ENCODE data around the gene INAFM2. TPM values are rescaled to one million over a fixed set of nuclear protein-coding genes. Genes with fewer than 3 reads are reported as not detected.
A peak's percentile ranks its signal among the peaks of the same experiment; 100 is the strongest.

Gene INAFM2
- total RNA-seq, 6 donors from 2014 or later, result 15.7 to 36.2 (median 25.6) TPM

- TF ChIP-seq EP300 (IDR thresholded peaks at IDR 0.05), result no peak
- TF ChIP-seq, protein P1, sequence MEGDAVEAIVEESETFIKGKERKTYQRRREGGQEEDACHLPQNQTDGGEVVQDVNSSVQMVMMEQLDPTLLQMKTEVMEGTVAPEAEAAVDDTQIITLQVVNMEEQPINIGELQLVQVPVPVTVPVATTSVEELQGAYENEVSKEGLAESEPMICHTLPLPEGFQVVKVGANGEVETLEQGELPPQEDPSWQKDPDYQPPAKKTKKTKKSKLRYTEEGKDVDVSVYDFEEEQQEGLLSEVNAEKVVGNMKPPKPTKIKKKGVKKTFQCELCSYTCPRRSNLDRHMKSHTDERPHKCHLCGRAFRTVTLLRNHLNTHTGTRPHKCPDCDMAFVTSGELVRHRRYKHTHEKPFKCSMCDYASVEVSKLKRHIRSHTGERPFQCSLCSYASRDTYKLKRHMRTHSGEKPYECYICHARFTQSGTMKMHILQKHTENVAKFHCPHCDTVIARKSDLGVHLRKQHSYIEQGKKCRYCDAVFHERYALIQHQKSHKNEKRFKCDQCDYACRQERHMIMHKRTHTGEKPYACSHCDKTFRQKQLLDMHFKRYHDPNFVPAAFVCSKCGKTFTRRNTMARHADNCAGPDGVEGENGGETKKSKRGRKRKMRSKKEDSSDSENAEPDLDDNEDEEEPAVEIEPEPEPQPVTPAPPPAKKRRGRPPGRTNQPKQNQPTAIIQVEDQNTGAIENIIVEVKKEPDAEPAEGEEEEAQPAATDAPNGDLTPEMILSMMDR (IDR thresholded peaks at IDR 0.05), result peak; percentile 59 to 88 (median 78)
- peak overlapping the region in 3 of 4 donors; percentile 46 to 95 (median 93) for H3K27ac ChIP-seq
- H3K4me3 ChIP-seq, result peak overlapping the region in 1 of 4 donors; percentile 15
- H3K9me3 ChIP-seq, result no peaks in the 10 kb centered on the region
- DNase-seq (peak in 1 of 2 donors; percentile 88), ATAC-seq (ENCODE audit: low FRiP score in 2 of 2) (peak; percentile 28 to 46)
- peaks cover 85 to 91% (median 89%) of the 10 kb centered on the region in 4 donors for H3K4me1 ChIP-seq
- H3K27me3 ChIP-seq, result no peaks in the 10 kb centered on the region
- H3K36me3 ChIP-seq, result peaks cover 0 to 23% (median 5%) of the 10 kb centered on the region in 4 donors
- WGBS, 2 donors, result 42 to 50% methylated on average over 9 to 11 of the region's 11 CpGs
These were observed 14.7 kb downstream of the INAFM2 start for GRCh38 chr15:40338041-40338657.

GRCh38 chr15:40338921-40339620, 15.6 kb downstream of the INAFM2 start:
- ATAC-seq (ENCODE audit: low FRiP score in 2 of 2), result no peak
- Histone ChIP-seq H3K4me1 (peaks cover 85 to 91% (median 88%) of the 10 kb centered on the region in 4 donors), H3K4me3 (peak overlapping the region in 3 of 4 donors; percentile 45 to 61 (median 53)), H3K9me3 (no peaks in the 10 kb centered on the region), H3K36me3 (peaks cover 0 to 23% (median 5%) of the 10 kb centered on the region in 4 donors), H3K27ac (peak overlapping the region; percentile 86 to 96 (median 94)), H3K27me3 (no peaks in the 10 kb centered on the region)
- TF ChIP-seq POLR2A (IDR thresholded peaks at IDR 0.05), result no peak
- TF ChIP-seq, protein P1 (IDR thresholded peaks at IDR 0.05), result no peak
- TF ChIP-seq POLR2AphosphoS5 (IDR thresholded peaks at IDR 0.05), result no peak
- DNase-seq, result peak in 1 of 2 donors; percentile 39
- 67 to 77% methylated on average over 5 to 11 of the region's 11 CpGs for whole genome bisulfite sequencing, 2 donors

DNA sequence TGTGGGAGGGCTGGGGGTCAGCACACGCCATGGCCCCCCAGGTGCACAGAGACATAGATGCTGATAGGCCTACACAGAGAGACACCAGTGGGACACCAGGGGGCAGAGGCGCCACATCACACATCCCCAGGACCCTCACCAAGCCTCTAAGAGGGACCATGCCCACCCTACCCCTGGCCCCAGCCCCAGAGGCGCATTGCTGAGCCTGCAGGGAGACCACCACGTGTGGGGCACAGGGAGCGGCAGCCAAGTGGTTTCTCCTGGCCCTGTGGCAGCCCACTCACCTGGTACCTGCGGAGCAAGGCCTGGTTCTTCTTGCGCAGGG, 16.1 kb downstream of the INAFM2 start:
- Histone ChIP-seq H3K36me3 (peaks cover 0 to 23% (median 5%) of the 10 kb centered on the region in 4 donors), H3K4me1 (peaks cover 85 to 89% (median 87%) of the 10 kb centered on the region in 4 donors), H3K4me3 (peak overlapping the region in 3 of 4 donors; percentile 45 to 61 (median 53)), H3K9me3 (no peaks in the 10 kb centered on the region), H3K27ac (peak overlapping the region; percentile 86 to 96 (median 94)), H3K27me3 (no peaks in the 10 kb centered on the region)
- TF ChIP-seq EP300 (IDR thresholded peaks at IDR 0.05), result no peak
- TF ChIP-seq, protein P1 (IDR thresholded peaks at IDR 0.05), result peak in 1 of 6 experiments; percentile 7
- TF ChIP-seq POLR2A (IDR thresholded peaks at IDR 0.05), result no peak
- no peak for ATAC-seq (ENCODE audit: low FRiP score in 2 of 2)
- DNase-seq, result peak in 1 of 2 donors; percentile 47
- 80 to 83% methylated on average over 1 to 5 of the region's 7 CpGs for WGBS, 2 donors

GRCh38 chr15:40340038-40340739, 16.7 kb downstream of the INAFM2 start:
- Histone ChIP-seq H3K9me3 (no peaks in the 10 kb centered on the region), H3K4me1 (peaks cover 80 to 87% (median 82%) of the 10 kb centered on the region in 4 donors), H3K27ac (peak overlapping the region; percentile 86 to 96 (median 94)), H3K27me3 (no peaks in the 10 kb centered on the region), H3K4me3 (peak overlapping the region; percentile 45 to 61 (median 52)), H3K36me3 (peaks cover 0 to 22% (median 3%) of the 10 kb centered on the region in 4 donors)
- DNase-seq, result peak; percentile 65 to 84
- peak; percentile 9 to 41 for ATAC-seq (ENCODE audit: low FRiP score in 2 of 2)
- 15 to 48% methylated on average over 6 to 14 of the region's 14 CpGs for WGBS, 2 donors
- TF ChIP-seq, protein P1 (IDR thresholded peaks at IDR 0.05), result no peak
- TF ChIP-seq POLR2A (IDR thresholded peaks at IDR 0.05), result no peak
- TF ChIP-seq EP300 (IDR thresholded peaks at IDR 0.05), result peak in 1 of 4 donors; percentile 29
- peak in 1 of 2 donors; percentile 18 for TF ChIP-seq POLR2AphosphoS5 (IDR thresholded peaks at IDR 0.05)
